Chondrocyte (in vitro differentiated cells): ENCODE measurements around the gene GRID2IP. TPM values are rescaled to one million over a fixed set of nuclear protein-coding genes. Genes with fewer than 3 reads are reported as not detected.

Experiments
- DNase-seq: peaks from one replicate; pipeline ENCODE4 v3.0.0; 2021; ENCODE audit warnings: mixed read lengths, low spot score
- H3K27ac Mint-ChIP-seq: one replicate; pipeline ENCODE4 v1.8.0; 2021; ENCODE audit warnings: mild to moderate bottlenecking, moderate library complexity, mixed read lengths; ENCODE audit not compliant: unreplicated experiment
- H3K27me3 Mint-ChIP-seq: 2 replicates; pipeline ENCODE4 v1.8.0; 2021; ENCODE audit warnings: low read depth, mixed read lengths
- H3K36me3 Mint-ChIP-seq: 2 replicates; pipeline ENCODE4 v1.8.0; 2021; ENCODE audit warnings: low read depth, mixed read lengths
- H3K4me1 Mint-ChIP-seq: 2 replicates; pipeline ENCODE4 v1.8.0; 2021; ENCODE audit warnings: low read depth, mild to moderate bottlenecking, mixed read lengths
- H3K4me3 Mint-ChIP-seq: one replicate; pipeline ENCODE4 v1.8.0; 2021; ENCODE audit warnings: mild to moderate bottlenecking, moderate library complexity, mixed read lengths; ENCODE audit not compliant: unreplicated experiment
- H3K9me3 Mint-ChIP-seq: 2 replicates; pipeline ENCODE4 v1.8.0; 2021; ENCODE audit warnings: low read depth, mixed read lengths
- CTCF ChIP-seq: fragments of 200-600 bp; sonication (generic); IDR thresholded peaks from 2 replicates; pipeline ENCODE4 v1.5.0; 2021; ENCODE audit warnings: antibody characterized with exemption, mild to moderate bottlenecking, moderate library complexity
- total RNA-seq: library from RNA; stranded (reverse); gene quantifications from 3 replicates; pipeline ENCODE4 v1.2.1, GENCODE V29; 2021

GRID2IP gene
- total RNA-seq, 1 donor from 2014 or later, result 0.20 TPM

GRCh38 chr7:6545398-6546126, 5.7 kb downstream of the GRID2IP start:
- no peak overlapping the region for H3K4me3 Mint-ChIP-seq
- DNase-seq, result no peak
- no peak for TF ChIP-seq CTCF
- H3K36me3 Mint-ChIP-seq, result no peaks in the 10 kb centered on the region
- no peaks in the 10 kb centered on the region for H3K4me1 Mint-ChIP-seq
- no peak overlapping the region for H3K27ac Mint-ChIP-seq
- no peaks in the 10 kb centered on the region for H3K9me3 Mint-ChIP-seq
- peaks cover 6% of the 10 kb centered on the region for H3K27me3 Mint-ChIP-seq

GRCh38 chr7:6542368-6542767, 8.9 kb downstream of the GRID2IP start:
- no peak for DNase-seq
- Mint-ChIP-seq H3K4me3 (no peak overlapping the region), H3K9me3 (no peaks in the 10 kb centered on the region), H3K27ac (no peak overlapping the region), H3K27me3 (peaks cover 6% of the 10 kb centered on the region), H3K36me3 (no peaks in the 10 kb centered on the region), H3K4me1 (no peaks in the 10 kb centered on the region)
- TF ChIP-seq CTCF, result no peak

- H3K4me3 Mint-ChIP-seq, result peak overlapping the region; percentile 51
- H3K4me1 Mint-ChIP-seq, result no peaks in the 10 kb centered on the region
- H3K27me3 Mint-ChIP-seq, result peaks cover 21% of the 10 kb centered on the region
- no peak for TF ChIP-seq CTCF
- no peaks in the 10 kb centered on the region for H3K36me3 Mint-ChIP-seq
- no peak for DNase-seq
- no peaks in the 10 kb centered on the region for H3K9me3 Mint-ChIP-seq
- H3K27ac Mint-ChIP-seq, result no peak overlapping the region
These were observed 14.7 kb downstream of the GRID2IP start for GRCh38 chr7:6536262-6537260.

GRCh38 chr7:6533893-6534495, 17.3 kb downstream of the GRID2IP start:
- peaks cover 35% of the 10 kb centered on the region for H3K27me3 Mint-ChIP-seq
- H3K36me3 Mint-ChIP-seq, result peaks cover 1% of the 10 kb centered on the region
- no peak overlapping the region for H3K4me3 Mint-ChIP-seq
- H3K27ac Mint-ChIP-seq, result no peak overlapping the region
- no peak for DNase-seq
- no peak for TF ChIP-seq CTCF
- H3K9me3 Mint-ChIP-seq, result no peaks in the 10 kb centered on the region
- H3K4me1 Mint-ChIP-seq, result peaks cover 3% of the 10 kb centered on the region

- Mint-ChIP-seq H3K27me3 (peaks cover 40% of the 10 kb centered on the region), H3K4me3 (no peak overlapping the region), H3K9me3 (no peaks in the 10 kb centered on the region), H3K36me3 (peaks cover 3% of the 10 kb centered on the region), H3K27ac (no peak overlapping the region), H3K4me1 (peaks cover 3% of the 10 kb centered on the region)
- TF ChIP-seq CTCF, result no peak
- no peak for DNase-seq
These were observed 18.7 kb downstream of the GRID2IP start for GRCh38 chr7:6532516-6532915.
